ENCODE measurements around the gene LYRM2. TPM values are rescaled to one million over a fixed set of nuclear protein-coding genes. Genes with fewer than 3 reads are reported as not detected.

Gene LYRM2
- total RNA-seq, 1 experiment from 2014 or later = 26.3 TPM

GRCh38 chr6:89602166-89602565, 36.4 kb downstream of the LYRM2 start:
- no peak for TF ChIP-seq TCF7L2 (IDR thresholded peaks at IDR 0.05; ENCODE audit: borderline replicate concordance, extremely low read depth, insufficient read depth, insufficient read length)
- TF ChIP-seq SRF (IDR thresholded peaks at IDR 0.05; ENCODE audit: low read depth) = no peak
- no peak for TF ChIP-seq ZFX (IDR thresholded peaks at IDR 0.05)
- TF ChIP-seq EZH2phosphoT487 (IDR thresholded peaks at IDR 0.05; ENCODE audit: borderline replicate concordance) = no peak
- TF ChIP-seq JUND (IDR thresholded peaks at IDR 0.05) = no peak
- no peak for TF ChIP-seq CBX3 (IDR thresholded peaks at IDR 0.05; ENCODE audit: low read depth)
- no peak for TF ChIP-seq REST (IDR thresholded peaks at IDR 0.05; ENCODE audit: low read depth)
- TF ChIP-seq POLR2AphosphoS5 (IDR thresholded peaks at IDR 0.05; ENCODE audit: low read depth, low read length) = no peak
- TF ChIP-seq, protein P1, sequence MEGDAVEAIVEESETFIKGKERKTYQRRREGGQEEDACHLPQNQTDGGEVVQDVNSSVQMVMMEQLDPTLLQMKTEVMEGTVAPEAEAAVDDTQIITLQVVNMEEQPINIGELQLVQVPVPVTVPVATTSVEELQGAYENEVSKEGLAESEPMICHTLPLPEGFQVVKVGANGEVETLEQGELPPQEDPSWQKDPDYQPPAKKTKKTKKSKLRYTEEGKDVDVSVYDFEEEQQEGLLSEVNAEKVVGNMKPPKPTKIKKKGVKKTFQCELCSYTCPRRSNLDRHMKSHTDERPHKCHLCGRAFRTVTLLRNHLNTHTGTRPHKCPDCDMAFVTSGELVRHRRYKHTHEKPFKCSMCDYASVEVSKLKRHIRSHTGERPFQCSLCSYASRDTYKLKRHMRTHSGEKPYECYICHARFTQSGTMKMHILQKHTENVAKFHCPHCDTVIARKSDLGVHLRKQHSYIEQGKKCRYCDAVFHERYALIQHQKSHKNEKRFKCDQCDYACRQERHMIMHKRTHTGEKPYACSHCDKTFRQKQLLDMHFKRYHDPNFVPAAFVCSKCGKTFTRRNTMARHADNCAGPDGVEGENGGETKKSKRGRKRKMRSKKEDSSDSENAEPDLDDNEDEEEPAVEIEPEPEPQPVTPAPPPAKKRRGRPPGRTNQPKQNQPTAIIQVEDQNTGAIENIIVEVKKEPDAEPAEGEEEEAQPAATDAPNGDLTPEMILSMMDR (IDR thresholded peaks at IDR 0.05 in 2 of 3, conservative IDR thresholded peaks at IDR 0.05 in 1 of 3; ENCODE audit: borderline replicate concordance in 1 of 3, insufficient read depth in 1 of 3, low read depth in 2 of 3, low read length in 2 of 3) = no peak
- TF ChIP-seq EZH2 (IDR thresholded peaks at IDR 0.05) = no peak
- TF ChIP-seq EGR1 (IDR thresholded peaks at IDR 0.05; ENCODE audit: low read depth) = no peak
- no peak for ATAC-seq
- H3K9ac ChIP-seq (ENCODE audit: low read length) = no peak overlapping the region
- no TSS peak for BruUV-seq (replicated peaks)
- no peaks in the 10 kb centered on the region for H3K79me2 ChIP-seq (ENCODE audit: insufficient read depth, low read length)
- no peaks in the 10 kb centered on the region for H4K20me1 ChIP-seq (ENCODE audit: insufficient read depth)
- no peak overlapping the region for H3K4me3 ChIP-seq (replicated peaks in 1 of 2; ENCODE audit: low read depth in 1 of 2, low read length in 2 of 2)
- ChIA-PET POLR2A (no interaction called here), CTCF (no interaction called here), RAD21 (ENCODE audit: low non-redundant PET in 1 of 2, low total read pairs in 2 of 2, uncharacterized antibody in 2 of 2, unreplicated experiment in 2 of 2) (no interaction called here)
- DNase-seq (ENCODE audit: low read depth, low spot score) = no peak
- H3K27me3 ChIP-seq (ENCODE audit: insufficient read depth, low read length) = no peaks in the 10 kb centered on the region
- H3K9me2 ChIP-seq (ENCODE audit: insufficient read depth) = no peaks in the 10 kb centered on the region
- no peak overlapping the region for H3K27ac ChIP-seq (ENCODE audit: low read depth, low read length)
- no peaks in the 10 kb centered on the region for H3K4me1 ChIP-seq (ENCODE audit: control insufficient read depth in 1 of 2, insufficient read depth in 2 of 2, low read length in 2 of 2)
- H2AFZ ChIP-seq (ENCODE audit: low read depth, low read length, poor library complexity, severe bottlenecking) = no peak overlapping the region
- intact Hi-C loops (cut with micrococcal nuclease) = no loop called here
- H3K9me3 ChIP-seq (ENCODE audit: control insufficient read depth in 1 of 2, insufficient read depth in 1 of 2, low read depth in 1 of 2, low read length in 2 of 2) = no peaks in the 10 kb centered on the region
- H3K36me3 ChIP-seq (ENCODE audit: control insufficient read depth in 1 of 2, insufficient read depth in 2 of 2, low read length in 2 of 2) = no peaks in the 10 kb centered on the region
- H3K4me2 ChIP-seq (ENCODE audit: low read length) = no peak overlapping the region

All from HCT116 (cell line).